GM19238 (cell line): ENCODE data around the gene GFOD2.

Experiments used
- DNase-seq: peaks from one replicate; pipeline ENCODE4 v3.0.0; 2011; ENCODE audit warnings: low spot score; ENCODE audit not compliant: insufficient read length

GFOD2 gene

DNA sequence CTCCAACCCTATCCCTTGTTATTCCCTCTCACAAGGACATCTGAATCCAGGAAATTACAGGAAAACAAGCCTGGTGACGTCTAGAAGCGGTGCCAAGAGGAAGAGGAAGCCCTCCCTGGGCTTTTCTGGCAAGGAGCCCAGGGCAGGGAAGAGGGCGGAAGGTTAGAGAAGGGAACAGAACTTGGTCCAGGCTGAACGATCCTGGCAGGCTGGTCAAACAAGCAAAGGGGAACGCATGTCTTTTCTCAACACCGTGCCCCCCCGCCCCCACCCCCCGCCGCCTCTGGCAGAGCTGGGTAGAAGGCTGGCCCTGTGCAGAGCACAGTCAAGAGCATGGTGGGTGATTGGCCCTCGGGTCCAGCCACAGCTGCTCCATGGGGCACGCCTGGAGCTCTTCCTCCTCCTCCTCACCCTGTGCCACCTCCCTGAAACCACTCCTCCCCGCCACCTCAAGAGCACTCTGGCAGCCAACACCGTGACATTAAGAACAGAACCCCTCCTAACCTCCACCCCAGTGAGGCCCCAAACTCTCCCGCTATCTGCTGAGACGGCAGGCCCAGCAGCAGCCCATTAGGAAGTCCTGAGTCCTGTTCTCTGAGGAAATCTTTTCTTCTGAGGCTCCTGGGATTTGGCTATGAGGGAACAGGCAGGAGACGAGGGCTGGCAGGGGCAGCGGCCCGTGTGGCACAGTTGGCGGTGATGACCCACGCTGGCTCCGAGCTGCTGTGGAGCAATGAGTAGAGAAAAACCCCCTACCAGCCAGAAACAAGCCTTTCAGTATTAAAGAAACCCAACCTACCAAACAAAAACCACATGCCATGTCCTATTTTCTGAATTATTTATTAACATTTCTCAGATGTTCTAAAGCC is 45.2 kb downstream of the GFOD2 start:
- no peak for DNase-seq

DNA sequence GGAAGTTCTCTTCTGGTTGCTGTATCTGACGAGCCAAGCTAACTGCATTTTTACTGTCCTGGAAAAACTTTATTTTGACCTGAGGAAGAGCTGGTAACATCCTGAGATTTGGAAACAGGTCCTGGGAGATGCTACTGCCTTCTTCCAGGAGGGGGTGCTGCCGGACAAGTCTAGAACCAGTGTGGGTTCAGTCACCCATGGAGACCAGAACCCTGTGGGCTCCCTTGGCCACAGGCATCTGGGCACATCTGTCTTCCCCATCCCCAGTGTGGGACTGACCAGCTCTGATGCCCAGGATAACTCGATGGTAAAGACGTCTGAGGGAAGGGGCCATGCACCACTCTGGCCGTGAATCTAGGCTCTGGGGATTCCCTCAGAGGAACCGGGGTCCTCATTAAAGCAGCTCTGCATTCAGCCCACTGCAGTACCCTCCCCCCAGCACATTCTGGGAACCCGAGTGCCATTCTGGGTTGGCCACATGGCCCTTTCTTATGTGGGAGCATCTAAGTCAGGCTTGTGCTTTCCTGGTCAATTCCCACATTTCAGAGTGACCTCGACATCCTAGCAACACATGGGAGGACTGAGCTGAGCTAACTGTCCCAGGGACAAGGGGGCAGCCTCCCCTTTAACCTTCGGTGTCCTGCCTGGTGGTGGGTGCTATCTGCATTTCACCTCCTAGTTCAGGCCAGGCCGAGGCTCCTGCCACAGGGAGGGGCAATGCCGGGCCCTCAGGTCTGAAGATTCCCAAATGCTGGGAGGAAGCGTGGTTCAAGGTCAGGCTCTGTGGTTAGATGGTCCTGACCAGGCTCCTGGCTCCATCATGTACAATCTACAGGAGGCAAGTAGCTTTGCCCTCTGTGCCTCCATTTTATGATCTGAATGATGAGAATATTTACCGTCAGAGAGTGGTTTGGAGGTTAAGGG is 46.1 kb downstream of the GFOD2 start:
- peak; percentile 71 for DNase-seq

DNA sequence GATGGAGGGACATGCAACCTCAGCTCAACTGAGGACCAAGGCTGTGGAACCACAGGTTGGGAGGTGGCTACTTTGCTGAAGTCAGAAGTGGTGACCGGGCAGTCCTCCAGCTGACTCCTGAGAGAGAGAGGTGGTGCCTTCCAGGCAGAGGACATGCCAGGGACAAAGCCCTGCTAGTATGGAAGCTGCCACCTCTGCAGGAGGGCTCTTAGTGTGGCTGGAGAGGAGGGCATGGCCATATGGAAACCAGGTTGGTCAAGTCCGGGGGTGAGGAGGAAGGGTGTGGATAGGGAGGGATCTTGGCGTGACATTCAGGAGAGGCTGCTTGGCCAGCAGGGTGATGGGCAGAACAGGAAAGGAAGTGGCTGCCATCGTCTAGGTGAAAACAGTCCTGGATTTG is 46.8 kb downstream of the GFOD2 start:
- DNase-seq: no peak

DNA sequence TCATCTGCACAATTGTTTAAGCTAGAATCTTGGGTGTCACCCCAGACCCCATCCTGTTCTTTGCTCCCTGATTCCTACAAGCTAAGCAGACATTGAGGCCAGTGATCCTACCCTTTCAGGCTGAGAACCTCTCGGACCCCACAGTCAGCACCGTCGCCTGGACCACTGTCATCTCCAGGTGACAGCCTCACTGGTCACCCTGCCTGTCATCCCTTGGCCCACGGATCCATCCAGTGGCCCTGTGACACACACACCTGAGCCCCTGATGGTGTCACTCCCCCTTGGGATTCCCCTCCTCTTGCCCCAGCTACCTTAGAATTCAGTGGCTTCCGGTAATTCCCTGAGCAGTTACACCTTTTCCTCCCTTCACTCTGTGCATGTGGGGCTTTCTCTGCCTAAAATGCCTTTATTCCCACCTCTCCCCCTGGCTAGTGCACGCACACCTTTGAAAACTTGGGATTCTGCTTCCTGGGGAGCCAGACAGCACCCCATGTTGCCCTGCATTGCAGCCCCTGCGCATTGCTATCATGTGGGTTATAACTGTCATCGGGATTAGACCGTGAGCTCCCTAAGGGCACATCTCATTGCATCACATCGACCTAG is 49.5 kb downstream of the GFOD2 start:
- no peak for DNase-seq

DNA sequence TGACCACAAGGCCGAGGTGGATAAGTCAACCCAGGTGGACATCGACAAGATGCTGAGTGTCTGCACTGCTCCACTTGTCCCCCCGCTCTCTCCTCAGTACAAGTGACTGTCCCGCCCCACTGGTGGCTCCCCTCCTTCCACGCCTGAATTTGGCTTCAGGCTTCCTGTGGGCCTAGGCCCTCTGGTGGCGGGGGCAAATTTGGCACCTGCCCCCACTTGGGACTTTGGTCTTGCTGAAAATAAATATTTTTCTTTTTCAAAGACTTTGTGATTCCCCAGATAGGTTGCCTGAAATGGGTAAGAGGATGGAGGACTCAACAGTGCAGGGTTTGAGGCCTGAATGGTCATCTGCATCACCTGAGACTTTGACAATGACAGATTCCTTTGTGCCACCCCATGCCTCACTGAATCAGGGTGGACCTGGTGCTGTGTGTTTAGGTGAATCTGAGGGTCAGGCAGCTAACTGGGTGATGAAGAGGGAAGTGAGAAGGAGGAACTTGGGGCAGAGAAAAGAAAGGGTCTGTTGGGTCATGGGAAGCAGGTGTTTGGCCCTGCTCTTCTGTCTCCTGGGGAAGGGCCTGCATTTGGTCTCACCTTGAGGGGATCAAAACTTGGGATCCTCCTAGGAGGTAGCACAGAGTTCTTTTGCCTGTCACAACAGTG is 50.5 kb downstream of the GFOD2 start:
- DNase-seq: no peak

DNA sequence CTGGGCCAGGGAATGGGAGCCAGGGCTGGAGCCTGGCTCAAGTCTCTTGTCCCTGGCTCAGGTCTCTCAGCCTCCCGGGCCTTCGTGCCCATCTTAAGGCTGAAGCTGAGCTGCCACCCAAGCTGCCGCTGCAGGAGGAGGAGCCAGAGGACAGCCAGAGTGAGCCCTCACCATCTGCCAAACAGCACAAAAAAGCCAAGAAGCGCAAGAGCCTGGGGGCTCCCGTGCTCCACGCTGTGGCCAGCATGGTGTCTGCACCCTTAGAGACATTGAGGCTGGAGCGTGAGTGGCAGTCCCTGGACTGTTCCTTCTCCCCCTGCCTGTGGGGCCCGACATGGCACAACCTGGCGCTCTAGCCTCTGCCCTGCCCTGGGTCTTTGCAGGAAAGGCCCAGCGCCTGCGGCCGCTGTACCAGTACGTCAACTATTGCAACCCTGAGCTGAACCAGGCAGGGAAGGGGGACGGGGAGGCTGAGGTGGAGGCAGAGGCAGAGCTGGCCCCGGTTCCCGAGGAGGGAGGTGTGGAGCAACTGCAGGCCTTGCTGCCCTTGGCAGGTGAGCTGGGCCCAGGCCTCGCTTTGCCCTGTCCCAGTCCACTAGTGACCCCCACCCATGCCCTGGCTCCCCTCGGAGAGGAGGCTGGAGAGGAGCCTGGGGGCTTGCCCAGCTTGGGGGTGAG is 51.2 kb downstream of the GFOD2 start:
- DNase-seq: peak; percentile 97

DNA sequence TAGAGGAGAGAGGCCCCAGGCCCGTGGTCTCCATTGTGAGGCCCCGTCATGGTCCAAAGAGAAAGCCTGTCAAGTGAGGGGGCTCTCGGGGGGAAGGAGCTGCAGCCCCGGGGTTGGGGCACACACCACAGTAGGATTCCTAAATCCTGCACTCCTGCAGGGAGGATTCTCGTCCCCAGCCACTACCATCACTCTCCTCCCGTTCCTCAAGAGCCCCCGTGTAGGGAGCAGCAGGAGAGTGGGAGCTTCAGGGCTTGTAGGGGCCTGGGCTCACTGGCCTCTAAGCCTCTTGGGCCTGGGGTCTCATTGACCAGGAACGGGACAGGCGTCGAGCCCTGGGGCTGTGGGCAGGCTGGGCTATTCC is 51.7 kb downstream of the GFOD2 start:
- no peak for DNase-seq

DNA sequence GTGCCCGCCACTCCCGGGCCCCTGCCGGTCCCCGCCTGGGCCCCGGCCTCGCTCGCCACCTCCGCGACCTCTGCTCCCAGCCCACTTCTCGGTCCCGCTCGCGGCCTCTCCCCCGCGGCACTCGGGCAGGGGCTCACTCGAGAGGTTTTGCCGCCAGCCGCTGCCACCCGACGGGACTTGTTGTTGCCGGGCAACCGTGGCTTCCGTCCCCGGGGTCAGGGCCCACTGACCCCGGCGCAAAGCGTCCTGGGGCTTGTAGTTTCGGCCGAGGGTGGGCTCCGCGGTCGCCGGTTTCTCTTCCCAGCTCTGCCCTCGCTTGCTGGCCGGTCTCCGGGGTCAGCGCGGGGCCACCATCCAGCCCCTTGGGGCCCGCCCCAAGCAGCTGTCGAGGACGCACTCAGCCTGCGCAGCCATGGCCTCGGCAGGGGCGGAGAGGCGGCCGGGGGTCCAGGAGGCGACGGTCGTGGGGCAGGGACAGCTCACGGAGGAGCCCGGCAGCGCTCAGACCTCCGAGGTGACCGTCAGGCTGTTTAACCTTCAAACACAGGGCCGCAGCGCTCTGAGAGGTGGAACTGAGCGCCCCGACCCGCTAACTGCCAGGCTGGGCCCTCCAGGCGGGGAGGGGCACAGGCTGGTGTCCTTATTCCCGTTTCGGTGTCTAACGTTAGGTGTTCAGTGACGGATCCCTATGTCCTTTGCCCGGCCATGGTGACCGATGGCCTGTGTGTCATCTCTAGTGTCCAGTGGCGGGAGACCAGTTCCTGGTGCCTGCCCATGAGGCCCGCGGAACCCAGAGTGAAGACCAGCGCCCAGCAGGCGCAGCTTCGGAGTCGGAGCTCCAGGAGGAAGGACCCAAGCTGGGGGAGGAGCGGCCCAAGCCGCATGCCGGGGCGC is 52.3 kb downstream of the GFOD2 start, which contains the start of the genes C16orf86 and ENKD1:
C16orf86 (plus strand) TSS at position 256 of the 894 bp plus-strand sequence; CDS start at position 413, 157 bp downstream.
ENKD1 (minus strand) TSS at position 192 of the 894 bp plus-strand sequence. CDS start 308 bp downstream, outside the sequence.
- peak; percentile 94 for DNase-seq

DNA sequence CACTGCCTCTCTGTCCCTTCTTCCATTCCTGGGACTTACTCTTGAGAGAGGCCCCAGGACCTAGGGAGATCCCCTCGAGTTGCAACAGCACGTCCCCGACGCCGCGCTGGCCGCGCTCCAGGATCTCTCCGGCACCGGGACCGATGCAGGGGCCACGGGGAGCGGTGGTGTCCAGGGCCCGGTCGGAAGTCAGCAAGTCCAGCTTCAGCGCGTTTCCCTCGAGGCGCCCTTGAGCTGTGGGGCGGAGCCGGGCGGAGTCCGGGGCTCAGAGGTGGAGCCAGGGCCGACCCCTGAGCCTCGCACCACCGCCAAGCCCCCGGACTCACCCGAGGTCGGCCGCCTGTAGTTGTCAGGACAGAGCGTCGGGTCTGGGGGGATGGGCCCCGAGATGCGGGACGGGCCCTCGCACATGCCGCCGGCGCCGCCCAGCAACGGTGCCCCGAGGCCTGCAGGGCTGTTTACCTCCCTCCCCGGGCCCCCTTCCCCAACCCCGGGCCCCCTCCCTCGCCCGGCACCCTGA is 53.0 kb downstream of the GFOD2 start:
- DNase-seq: no peak

DNA sequence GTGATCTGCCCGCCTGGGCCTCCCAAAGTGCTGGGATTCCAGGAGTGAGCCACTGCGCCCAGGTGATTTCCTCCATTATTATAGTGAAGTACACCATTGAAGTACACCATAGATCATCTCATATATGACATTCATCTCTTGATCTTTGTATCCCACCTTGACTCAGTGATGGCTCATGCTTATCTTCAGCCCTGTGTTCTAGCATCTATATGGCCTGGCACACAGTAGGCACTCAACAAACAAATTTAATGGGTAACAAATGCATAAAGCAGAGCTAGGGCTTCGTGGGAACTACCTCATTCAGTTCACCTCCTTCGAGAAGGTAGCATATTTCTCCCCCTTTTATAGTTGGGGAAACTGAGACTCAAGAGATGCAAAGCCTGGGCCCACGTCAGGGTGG is 53.5 kb downstream of the GFOD2 start:
- no peak for DNase-seq

DNA sequence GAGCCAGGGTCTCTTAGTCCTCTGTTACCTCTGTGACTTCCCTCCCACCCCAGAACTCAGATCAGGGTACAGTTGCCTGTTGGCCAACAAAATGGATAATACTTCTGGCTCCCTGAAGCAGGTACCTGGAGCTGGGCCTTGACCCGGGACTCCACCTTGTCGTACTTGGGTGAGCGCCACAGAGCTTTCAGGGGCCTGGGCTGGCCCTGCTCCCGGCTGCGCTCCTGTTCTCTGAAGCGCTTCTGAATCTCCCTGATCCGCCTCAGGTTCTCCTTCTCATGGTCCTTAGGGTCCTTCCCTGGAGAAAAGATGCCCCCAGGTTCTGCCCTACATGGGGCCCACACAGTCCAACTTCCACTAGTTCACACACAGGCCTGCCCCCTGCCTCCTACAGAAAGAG is 54.2 kb downstream of the GFOD2 start:
- DNase-seq: no peak

DNA sequence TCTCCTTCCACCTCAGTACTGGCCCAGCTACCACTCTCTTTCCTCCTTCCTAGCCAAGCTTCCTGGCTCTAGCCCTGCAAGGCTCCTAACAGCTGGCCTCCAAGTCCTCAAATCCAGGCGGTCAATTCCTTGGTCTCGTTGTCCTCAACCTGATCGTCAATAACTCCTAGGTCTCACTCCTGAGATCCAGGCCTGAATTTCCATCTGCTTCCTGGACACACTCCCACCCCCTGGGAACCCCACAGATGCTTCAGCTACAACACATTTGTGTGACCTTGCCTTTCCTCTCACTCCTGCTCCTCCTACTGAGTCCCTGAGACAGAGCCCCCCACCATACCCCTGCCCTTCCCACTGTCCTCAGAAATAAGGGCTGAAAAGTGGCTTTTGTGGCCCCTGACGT is 54.9 kb downstream of the GFOD2 start:
- DNase-seq: no peak

DNA sequence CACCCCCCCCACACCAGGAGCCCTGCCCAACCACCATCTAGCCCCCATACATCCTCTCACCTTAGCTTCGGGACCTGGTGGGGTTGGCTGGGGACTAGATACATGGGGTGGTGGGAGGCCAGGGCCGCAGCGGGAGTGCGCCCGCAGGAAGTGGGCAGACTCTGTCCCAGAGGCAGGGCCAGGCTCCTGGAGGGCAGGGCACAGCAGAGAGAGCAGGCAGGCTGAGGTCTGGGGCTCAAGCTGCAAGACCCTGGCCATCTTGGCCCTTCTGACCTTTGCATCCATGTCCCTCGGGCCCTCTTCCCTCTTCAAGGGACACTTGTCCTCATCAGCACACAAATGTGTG is 55.3 kb downstream of the GFOD2 start:
- no peak for DNase-seq

DNA sequence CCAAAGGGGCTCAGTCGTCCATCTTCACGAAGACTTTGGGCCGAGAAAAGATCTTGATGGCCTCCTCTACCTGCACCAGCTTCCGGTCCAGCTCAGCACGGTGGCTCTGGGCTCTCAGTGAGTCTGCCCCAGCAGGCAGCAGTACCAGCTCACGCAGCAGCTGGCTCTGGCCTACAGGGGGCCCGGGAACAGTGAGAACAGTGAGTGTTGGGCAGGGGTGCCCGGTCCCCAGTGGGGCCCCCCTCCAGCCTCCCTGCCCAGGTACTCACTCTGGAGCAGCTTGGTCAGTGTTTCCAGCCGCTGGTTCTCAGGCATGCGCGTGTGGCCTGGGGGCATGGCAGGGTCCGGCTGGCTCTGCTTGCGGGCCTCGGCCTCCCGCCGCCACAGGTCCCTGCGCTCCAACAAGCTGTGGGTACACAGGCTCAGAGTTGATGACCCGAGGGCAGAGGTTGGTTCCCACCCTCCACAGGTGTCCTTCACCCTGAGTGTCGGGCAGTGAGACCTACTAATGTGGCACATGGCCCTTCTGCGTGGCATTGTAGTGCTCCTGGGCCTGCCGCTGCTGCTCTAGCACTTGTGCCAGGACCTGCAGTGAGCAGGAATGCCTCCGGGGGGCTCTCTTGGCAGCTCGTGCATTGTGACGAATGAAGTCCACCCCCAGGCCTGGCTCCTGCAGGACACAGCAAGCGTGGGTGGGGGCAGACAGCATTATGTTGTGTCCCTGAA is 55.8 kb downstream of the GFOD2 start:
- no peak for DNase-seq

DNA sequence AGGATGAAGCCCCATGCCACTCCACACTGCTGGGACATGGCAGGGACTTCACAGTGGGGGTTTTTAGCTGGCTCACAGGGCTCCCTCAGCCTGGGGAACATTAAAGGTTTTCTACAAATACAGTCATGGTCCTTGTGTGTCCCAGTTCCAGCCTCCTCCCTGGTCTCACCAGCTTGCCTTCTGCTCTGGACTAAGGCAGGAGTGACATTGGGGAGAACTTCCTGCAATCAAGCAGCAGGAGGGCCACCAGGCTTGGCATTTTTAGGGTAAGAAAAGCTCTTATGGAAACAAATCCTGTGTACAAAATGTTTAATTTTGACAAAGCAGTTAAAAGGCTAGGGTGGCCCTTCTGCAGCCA is 56.5 kb downstream of the GFOD2 start:
- no peak for DNase-seq

DNA sequence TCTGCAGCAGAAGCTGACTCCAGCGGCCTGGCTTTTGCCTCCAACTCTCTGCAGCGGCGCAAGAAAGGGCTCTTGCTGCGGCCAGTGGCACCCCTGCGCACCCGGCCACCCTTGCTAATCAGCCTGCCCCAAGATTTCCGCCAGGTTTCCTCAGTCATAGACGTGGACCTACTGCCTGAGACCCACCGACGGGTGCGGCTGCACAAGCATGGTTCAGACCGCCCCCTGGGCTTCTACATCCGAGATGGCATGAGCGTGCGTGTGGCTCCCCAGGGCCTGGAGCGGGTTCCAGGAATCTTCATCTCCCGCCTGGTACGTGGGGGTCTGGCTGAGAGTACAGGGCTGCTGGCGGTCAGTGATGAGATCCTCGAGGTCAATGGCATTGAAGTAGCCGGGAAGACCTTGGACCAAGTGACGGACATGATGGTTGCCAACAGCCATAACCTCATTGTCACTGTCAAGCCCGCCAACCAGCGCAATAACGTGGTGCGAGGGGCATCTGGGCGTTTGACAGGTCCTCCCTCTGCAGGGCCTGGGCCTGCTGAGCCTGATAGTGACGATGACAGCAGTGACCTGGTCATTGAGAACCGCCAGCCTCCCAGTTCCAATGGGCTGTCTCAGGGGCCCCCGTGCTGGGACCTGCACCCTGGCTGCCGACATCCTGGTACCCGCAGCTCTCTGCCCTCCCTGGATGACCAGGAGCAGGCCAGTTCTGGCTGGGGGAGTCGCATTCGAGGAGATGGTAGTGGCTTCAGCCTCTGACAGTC is 57.0 kb downstream of the GFOD2 start:
- DNase-seq: no peak

DNA sequence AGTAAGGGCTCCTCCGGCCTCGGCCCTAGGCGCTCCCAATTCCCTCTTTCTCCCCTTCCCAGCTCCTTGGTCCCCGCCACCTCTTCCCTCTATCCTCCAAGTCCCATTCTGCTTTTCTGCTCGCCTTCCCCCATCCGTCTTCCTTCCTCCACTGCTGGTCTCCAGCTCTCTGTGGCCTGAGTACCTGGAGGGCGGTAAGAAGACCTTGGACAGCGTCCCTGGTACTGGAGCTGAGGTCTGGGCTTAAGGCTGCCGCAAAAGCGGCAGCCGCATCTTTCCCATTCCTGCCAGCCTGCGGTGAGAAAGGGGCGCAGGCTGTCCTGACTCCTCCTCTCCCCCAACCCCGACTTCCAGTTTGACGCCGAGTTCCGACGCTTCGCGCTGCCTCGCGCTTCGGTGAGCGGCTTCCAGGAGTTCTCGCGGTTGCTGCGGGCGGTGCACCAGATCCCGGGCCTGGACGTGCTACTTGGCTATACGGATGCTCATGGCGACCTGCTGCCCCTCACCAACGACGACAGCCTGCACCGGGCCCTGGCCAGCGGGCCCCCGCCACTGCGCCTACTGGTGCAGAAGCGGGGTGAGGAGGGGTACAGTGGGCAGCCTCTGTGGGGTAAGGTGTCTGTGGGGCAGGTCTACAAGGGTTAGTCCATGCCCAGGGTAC is 57.9 kb downstream of the GFOD2 start:
- no peak for DNase-seq
